ENCODE measurements around the gene GRPEL2.

DNA sequence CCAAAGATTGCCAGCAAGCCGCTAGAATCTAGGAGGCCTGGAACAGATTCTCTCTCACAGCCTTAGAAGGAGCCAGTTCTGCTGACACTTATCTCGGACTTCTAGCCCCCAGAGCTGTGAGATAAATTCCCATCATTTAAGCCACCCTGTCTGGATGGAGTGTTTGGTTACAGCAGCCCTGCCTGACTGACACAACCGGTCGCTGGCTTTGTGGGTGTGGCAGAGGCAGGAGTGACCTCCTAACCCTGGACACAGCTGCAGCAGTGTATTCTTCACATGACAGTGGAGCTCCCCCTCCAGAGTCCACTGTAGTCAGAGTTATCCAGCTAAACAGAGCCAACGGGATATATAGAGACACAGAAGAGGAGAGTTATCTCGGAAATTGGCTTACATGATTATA lies 55.0 kb downstream of the GRPEL2 start:
- TF ChIP-seq MAX (IDR thresholded peaks at IDR 0.05; ENCODE audit: insufficient read depth, insufficient read length) (no peak), CTCF (IDR thresholded peaks at IDR 0.05; ENCODE audit: extremely low read depth in 1 of 2, insufficient read depth in 1 of 2, low read depth in 1 of 2, low read length in 2 of 2) (no peak), POLR2A (IDR thresholded peaks at IDR 0.05; ENCODE audit: low read depth, low read length) (no peak), GATA2 (IDR thresholded peaks at IDR 0.05; ENCODE audit: insufficient read depth, insufficient read length, low read depth, low read length) (no peak), EZH2 (IDR thresholded peaks at IDR 0.05; ENCODE audit: borderline replicate concordance, low read depth, low read length, severe bottlenecking) (no peak), POLR2AphosphoS5 (IDR thresholded peaks at IDR 0.05; ENCODE audit: insufficient read depth, low read depth, low read length) (no peak)
